Middle frontal gyrus (tissue), 1 donor: ENCODE measurements around the gene TP53BP1.
"Not testable (repeated sequence)": the region's sequence is repeated elsewhere in the genome, so short reads cannot be mapped to it uniquely, and the experiment has no call there.

Experiments used
- DNase-seq: peaks from one replicate; pipeline ENCODE4 v3.0.0-alpha.2; 2015; ENCODE audit warnings: low spot score; ENCODE audit errors: extremely low spot score

Gene TP53BP1

GRCh38 chr15:43420435-43420834, 72.5 kb downstream of the TP53BP1 start:
- DNase-seq, result no peak

DNA sequence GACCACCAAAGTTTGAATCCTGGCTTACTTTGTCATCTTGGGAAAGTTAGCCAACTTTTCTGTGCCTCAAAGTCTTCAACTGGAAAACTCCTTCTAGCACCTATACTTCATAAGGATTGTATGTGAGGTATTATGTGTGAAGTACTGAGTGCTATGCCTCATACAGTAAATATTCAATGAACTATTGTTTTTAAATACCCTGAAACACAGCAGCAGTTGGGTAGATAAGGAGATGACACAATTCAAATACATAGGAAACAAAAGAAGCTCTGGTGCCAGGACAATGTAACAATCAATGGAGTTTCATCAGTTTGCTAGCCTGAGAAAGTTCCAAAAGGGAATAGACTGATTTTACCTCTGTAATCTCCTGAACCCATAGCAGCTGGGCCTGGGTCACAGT, 78.8 kb downstream of the TP53BP1 start:
- no peak for DNase-seq

GRCh38 chr15:43412096-43412495, 80.9 kb downstream of the TP53BP1 start:
- no peak for DNase-seq

DNA sequence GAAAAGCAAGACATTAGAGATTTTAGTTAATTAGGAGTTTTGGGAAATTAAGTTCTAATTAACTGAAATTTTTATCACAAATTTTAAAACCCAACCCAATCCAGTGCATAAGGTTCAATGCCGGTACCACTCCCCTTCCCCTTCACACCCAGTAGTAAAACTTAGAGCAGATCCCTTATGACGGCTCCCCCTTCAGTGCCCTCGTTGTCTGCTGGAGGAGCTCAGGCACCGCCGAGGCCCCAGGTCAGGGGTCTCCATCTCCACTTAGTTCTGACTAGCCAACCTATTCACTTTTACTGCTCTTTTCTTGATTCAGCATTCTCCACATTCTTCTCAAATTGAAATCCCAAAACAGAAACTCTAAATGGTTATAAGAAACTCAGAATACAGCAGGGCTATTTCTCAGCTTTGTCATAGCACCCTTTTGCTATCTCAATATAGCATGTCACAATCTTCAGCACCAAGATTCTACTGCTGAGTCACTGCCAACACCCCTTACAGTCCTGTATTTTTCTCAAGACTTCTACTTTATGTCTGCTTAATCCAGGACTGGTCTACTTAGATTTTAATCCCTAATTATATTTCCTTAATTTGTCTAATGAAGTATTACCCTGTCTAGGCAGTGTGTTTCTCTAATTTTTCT, 82.3 kb downstream of the TP53BP1 start:
- no peak for DNase-seq

DNA sequence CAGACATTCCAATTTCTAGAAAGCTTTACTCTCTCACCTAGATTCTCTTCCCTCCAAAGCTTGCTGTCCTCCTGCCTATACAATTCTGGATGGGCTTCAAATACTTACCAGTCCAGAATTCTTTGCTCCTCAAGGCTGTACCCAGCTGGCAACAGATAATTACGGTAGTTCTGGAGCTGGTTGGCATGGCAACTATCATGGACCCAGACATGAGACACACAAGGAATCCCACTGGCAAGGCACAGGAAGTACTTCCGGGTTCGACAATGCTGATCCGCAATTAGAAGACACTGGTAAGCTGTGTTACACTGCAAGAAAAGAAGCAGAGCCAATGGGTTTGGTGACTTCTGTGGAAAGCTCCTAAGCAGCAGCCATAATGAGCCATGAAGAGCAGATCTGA, 84.2 kb downstream of the TP53BP1 start:
- no peak for DNase-seq

GRCh38 chr15:43406808-43407207, 86.1 kb downstream of the TP53BP1 start:
- DNase-seq, result no peak

GRCh38 chr15:43406189-43406588, 86.8 kb downstream of the TP53BP1 start:
- no peak for DNase-seq

GRCh38 chr15:43404130-43404529, 88.8 kb downstream of the TP53BP1 start:
- DNase-seq, result no peak

DNA sequence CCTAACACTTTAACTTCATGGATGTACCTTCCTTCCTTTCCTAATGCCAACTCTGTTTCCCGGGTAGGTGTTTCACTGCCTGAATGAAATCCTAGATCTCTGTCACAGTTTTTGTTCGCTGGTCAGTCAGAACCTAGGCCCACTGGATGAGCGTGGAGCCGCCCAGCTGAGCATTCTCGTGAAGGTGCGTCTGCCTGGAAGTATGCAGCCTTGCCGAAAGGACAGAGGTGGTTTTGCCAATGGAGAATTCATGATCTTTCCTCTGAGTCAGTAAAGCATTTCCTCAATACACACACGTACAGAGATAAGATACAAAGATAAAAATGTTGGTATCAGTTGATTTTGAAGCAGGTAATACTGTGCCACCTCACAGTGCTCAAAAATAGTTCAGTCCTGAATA, 89.3 kb downstream of the TP53BP1 start:
- DNase-seq, result no peak

DNA sequence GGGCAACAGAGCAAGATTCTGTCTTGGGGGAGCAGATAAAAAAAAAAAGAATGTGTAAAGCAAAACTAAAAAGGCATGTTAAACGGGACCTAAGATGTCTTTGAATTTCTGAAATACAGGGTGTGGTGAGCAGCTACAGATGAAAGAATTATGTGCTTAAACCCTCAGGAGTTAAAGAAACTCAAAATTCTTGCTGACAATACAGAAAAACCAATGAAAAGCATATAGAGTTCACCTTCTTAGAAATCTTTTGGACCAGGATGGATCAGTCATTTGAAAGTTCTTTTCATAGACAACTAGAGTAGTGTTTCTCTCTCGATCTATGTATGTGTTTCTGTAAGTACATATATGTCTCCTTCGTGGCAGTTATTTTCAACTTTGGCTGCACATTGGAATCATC, 90.7 kb downstream of the TP53BP1 start:
- DNase-seq, result no peak

DNA sequence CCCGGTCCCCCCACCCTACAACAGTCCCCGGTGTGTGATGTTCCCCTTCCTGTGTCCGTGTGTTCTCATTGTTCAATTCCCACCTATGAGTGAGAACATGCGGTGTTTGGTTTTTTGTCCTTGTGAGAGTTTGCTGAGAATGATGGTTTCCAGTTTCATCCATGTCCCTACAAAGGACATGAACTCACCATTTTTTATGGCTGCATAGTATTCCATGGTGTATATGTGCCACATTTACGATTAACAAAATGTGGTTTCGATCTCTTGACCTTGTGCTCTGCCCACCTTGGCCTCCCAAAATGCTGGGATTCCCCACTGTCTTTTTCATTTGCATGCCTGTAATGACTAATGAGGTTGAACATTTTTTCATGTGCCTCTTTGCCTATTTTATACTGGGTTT, 99.4 kb downstream of the TP53BP1 start:
- not testable (repeated sequence) for DNase-seq

GRCh38 chr15:43390723-43391122, 102.2 kb downstream of the TP53BP1 start:
- no peak for DNase-seq

DNA sequence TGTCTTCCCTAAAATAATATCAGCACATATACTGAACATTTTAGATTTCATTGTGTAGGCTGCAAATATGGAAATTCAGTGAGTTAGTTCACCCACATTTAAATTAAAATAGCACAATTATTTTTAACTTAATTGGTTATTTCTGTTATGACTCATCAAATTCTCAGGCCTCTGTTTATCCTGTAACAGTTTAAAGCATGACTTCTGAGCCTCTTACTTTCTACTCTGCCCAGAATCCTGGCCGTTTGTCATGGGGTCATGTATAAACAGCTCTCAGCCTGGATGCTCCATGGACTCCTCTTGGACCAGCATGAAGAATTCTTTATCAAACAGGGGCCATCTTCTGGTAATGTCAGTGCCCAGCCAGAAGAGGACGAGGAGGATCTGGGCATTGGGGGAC, 109.9 kb downstream of the TP53BP1 start:
- no peak for DNase-seq

DNA sequence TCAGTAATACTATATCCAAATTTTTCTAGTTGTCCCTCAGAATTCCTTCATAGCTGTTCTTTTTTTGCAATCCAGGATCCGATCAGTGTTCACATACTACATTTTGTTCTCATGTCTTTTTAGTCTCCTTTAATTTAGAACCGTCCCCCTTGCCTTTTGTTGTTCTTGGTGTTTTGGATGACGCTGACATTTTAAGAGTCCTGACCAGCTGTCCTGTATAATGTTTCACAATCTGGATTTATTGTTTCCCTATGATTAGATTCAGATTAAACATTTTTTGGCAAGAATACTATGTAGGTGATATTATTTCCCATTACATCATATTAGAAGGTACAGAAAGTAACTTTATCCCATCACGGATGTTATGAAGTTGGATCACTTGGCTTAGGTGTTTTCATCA, 110.6 kb downstream of the TP53BP1 start:
- DNase-seq, result no peak

DNA sequence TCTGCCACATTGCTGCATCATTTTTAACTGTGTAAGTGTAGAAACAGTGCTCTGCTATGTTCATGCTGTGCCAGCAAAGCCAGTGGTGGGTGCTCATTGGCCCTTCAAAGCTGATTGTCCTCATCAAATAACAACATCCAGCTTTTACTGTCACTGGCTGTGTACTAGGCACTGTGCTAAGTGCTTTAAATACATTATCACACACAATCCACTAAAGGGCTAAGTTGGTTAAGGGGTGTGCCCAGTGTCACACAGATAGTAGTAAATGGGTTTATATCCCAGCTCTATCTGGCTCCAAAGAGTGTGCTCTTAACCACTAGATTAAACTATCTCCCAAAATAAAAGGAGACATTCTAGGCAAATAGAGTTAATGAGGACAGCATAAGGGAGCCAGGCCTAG, 114.4 kb downstream of the TP53BP1 start:
- DNase-seq, result no peak

- no peak for DNase-seq
Observed at GRCh38 chr15:43376017-43376705, 116.8 kb downstream of the TP53BP1 start.

GRCh38 chr15:43370975-43371974, 121.7 kb downstream of the TP53BP1 start, which contains the start of the genes TUBGCP4 and ZSCAN29:
Gene TUBGCP4, plus strand, starts transcription at chr15:43371101. Its CDS starts 254 bp downstream, at chr15:43371355.
Gene ZSCAN29, minus strand, starts transcription at chr15:43371043. Its CDS starts 1,130 bp downstream, at chr15:43369913.
- DNase-seq, result peak; percentile 68

GRCh38 chr15:43370310-43370974, 122.5 kb downstream of the TP53BP1 start:
- DNase-seq, result no peak

DNA sequence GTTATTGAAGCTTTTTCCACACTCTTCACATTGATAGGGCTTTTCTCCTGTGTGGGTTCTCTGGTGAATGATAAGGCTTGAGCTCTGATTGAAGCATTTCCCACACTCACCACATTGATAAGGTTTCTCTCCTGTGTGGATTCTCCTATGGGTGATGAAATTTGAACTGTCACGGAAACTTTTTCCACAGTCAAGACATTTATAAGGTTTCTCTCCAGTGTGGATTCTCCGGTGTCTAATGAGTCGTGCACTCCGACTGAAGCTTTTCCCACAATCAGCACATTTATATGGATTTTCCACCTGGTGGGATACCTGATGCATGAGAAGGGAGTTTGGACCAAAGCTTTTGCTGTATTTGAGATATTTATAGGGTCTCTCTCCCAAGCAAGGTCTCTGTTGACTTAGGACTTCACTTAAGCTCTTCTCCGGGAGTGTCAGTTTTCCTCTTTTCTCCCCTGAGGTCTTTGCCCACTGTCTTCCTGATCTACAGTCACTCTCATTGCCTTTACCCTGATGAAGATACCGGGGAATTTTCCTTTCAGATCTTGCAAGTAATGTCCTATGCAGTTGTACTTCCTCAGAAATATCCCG, 131.5 kb downstream of the TP53BP1 start:
- DNase-seq, result no peak

GRCh38 chr15:43360821-43361220, 132.1 kb downstream of the TP53BP1 start:
- no peak for DNase-seq
